Naive thymus-derived CD4-positive, alpha-beta T cell (primary cell): ENCODE results near the gene CAB39. TPM values are rescaled to one million over a fixed set of nuclear protein-coding genes. Genes with fewer than 3 reads are reported as not detected.

Experiments used
- ATAC-seq: fragments of 150-1000 bp; cut with Tn5 transposase; 2 replicates; pipeline ENCODE4 v1.10.0; 2021; ENCODE audit warnings: mild to moderate bottlenecking, moderate library complexity
- CTCF ChIA-PET: fragments of 350-600 bp; sonication (Branson Sonifier 250); formaldehyde crosslinking; loops from one replicate; lab custom pipeline; 2021; ENCODE audit warnings: antibody characterized with exemption; lab: Charles Lee
- POLR2A ChIA-PET: fragments of 350-600 bp; sonication (Branson Sonifier 250); formaldehyde crosslinking; loops from one replicate; lab custom pipeline; 2021; ENCODE audit warnings: antibody characterized with exemption, inconsistent platforms; lab: Charles Lee
- DNase-seq, 9 donors: peaks; one replicate each; pipeline versions ENCODE4 v3.0.0 to v3.0.0-alpha.2; 2020 to 2022; ENCODE audit warnings: mixed read lengths in 1 of 9
- H3K27ac ChIP-seq: one replicate; pipeline ENCODE4 v1.7.0; 2013; ENCODE audit warnings: mild to moderate bottlenecking, low read depth, low read length, moderate library complexity
- H3K27me3 ChIP-seq, 2 donors: one replicate each; pipeline ENCODE4 v1.7.0; 2013; ENCODE audit warnings: low read length in 2 of 2, mild to moderate bottlenecking in 2 of 2, moderate library complexity in 2 of 2; ENCODE audit not compliant: control insufficient read depth in 2 of 2, insufficient read depth in 2 of 2
- H3K36me3 ChIP-seq, 3 experiments: 1 replicate in 2 of 3; 2 replicates in 1 of 3; pipeline ENCODE4 v1.7.0; 2013; ENCODE audit warnings: low read length in 3 of 3, mild to moderate bottlenecking in 3 of 3, moderate library complexity in 1 of 3; ENCODE audit not compliant: insufficient read depth in 3 of 3, control insufficient read depth in 2 of 3
- H3K4me1 ChIP-seq, 2 donors: one replicate each; pipeline ENCODE4 v1.7.0; 2013; ENCODE audit warnings: low read length in 2 of 2, mild to moderate bottlenecking in 2 of 2, moderate library complexity in 1 of 2; ENCODE audit not compliant: control insufficient read depth in 2 of 2, insufficient read depth in 2 of 2
- H3K4me3 ChIP-seq: 2 replicates; pipeline ENCODE4 v1.7.0; 2013; ENCODE audit warnings: mild to moderate bottlenecking, low read length
- H3K9me3 ChIP-seq, 3 experiments: 1 replicate in 2 of 3; 2 replicates in 1 of 3; pipeline ENCODE4 v1.7.0; 2013; ENCODE audit warnings: low read length in 3 of 3; ENCODE audit not compliant: control insufficient read depth in 2 of 3
- H3K27ac Mint-ChIP-seq, 9 donors: one replicate each; pipeline ENCODE4 v1.8.0; 2020 to 2022; ENCODE audit warnings: mixed read lengths in 9 of 9, mild to moderate bottlenecking in 8 of 9, moderate library complexity in 5 of 9, inconsistent platforms in 2 of 9
- H3K27me3 Mint-ChIP-seq, 5 donors: one replicate each; pipeline ENCODE4 v1.8.0; 2021 to 2022; ENCODE audit warnings: mixed read lengths in 5 of 5, mild to moderate bottlenecking in 1 of 5
- H3K36me3 Mint-ChIP-seq, 5 donors: one replicate each; pipeline ENCODE4 v1.8.0; 2020 to 2022; ENCODE audit warnings: mixed read lengths in 5 of 5, mild to moderate bottlenecking in 3 of 5, inconsistent platforms in 1 of 5
- H3K4me1 Mint-ChIP-seq, 7 donors: one replicate each; pipeline ENCODE4 v1.8.0; 2020 to 2022; ENCODE audit warnings: mixed read lengths in 7 of 7, mild to moderate bottlenecking in 3 of 7, inconsistent platforms in 1 of 7
- H3K4me3 Mint-ChIP-seq, 10 donors: one replicate each; pipeline ENCODE4 v1.8.0; 2020 to 2022; ENCODE audit warnings: mild to moderate bottlenecking in 10 of 10, mixed read lengths in 10 of 10, moderate library complexity in 6 of 10, inconsistent platforms in 2 of 10
- H3K9me3 Mint-ChIP-seq, 11 donors: one replicate each; pipeline ENCODE4 v1.8.0; 2020 to 2022; ENCODE audit warnings: mixed read lengths in 11 of 11, mild to moderate bottlenecking in 4 of 11, inconsistent platforms in 1 of 11, moderate library complexity in 1 of 11
- intact Hi-C, 2 donors: fragments of 100-400 bp; cut with micrococcal nuclease; formaldehyde crosslinking; loops; one replicate each; pipeline ENCODE4 v1.15.1; 2023
- polyA plus RNA-seq, 2 donors: library from polyadenylated mRNA; unstranded; fragments of 300-500 nt; fragmentation: Illumina TruSeq; gene quantifications; one replicate each; pipeline ENCODE4 v1.2.3, GENCODE V29; 2021
- total RNA-seq, 6 experiments: library from RNA in 5 of 6; stranded (reverse) in 5 of 6; gene quantifications; 1 replicate in 5 of 6; 2 replicates in 1 of 6; pipeline ENCODE4 v1.2.3 and lab custom pipeline; 2021 to 2026

Gene CAB39
- total and polyA plus RNA-seq, 7 experiments from 2014 or later, result 71.0 to 186 (median 79.4) TPM

- Histone ChIP-seq H3K27me3 (no peaks in the 10 kb centered on the region), H3K36me3 (peaks cover 0 to 13% (median 0%) of the 10 kb centered on the region in 3 experiments), H3K4me3 (no peak overlapping the region), H3K27ac (no peak overlapping the region), H3K9me3 (no peaks in the 10 kb centered on the region), H3K4me1 (peaks cover 24 to 40% of the 10 kb centered on the region in 2 donors)
- ATAC-seq, result no peak
- Mint-ChIP-seq H3K9me3 (no peaks in the 10 kb centered on the region), H3K4me1 (peaks cover 76 to 100% (median 90%) of the 10 kb centered on the region in 7 donors), H3K27me3 (no peaks in the 10 kb centered on the region), H3K27ac (peak overlapping the region in 4 of 9 donors; percentile 5 to 61 (median 36)), H3K4me3 (peak overlapping the region in 7 of 10 donors; percentile 1 to 55 (median 41)), H3K36me3 (peaks cover 3 to 57% (median 36%) of the 10 kb centered on the region in 5 donors)
- POLR2A ChIA-PET, result interaction anchor here (1.3 to 1.9 kb wide), 2 partner anchors 9 to 13 kb away, joined by 3 to 10 read pairs; no protein-coding TSS in a partner anchor
- no peak for DNase-seq
- intact Hi-C loops, result no loop called here
- CTCF ChIA-PET, result interaction anchor here (1.0 kb wide), 1 partner anchor 54 kb away, joined by 3 read pairs; no protein-coding TSS in a partner anchor
Observed at GRCh38 chr2:230772156-230772555, 59.5 kb downstream of the CAB39 start.

DNA sequence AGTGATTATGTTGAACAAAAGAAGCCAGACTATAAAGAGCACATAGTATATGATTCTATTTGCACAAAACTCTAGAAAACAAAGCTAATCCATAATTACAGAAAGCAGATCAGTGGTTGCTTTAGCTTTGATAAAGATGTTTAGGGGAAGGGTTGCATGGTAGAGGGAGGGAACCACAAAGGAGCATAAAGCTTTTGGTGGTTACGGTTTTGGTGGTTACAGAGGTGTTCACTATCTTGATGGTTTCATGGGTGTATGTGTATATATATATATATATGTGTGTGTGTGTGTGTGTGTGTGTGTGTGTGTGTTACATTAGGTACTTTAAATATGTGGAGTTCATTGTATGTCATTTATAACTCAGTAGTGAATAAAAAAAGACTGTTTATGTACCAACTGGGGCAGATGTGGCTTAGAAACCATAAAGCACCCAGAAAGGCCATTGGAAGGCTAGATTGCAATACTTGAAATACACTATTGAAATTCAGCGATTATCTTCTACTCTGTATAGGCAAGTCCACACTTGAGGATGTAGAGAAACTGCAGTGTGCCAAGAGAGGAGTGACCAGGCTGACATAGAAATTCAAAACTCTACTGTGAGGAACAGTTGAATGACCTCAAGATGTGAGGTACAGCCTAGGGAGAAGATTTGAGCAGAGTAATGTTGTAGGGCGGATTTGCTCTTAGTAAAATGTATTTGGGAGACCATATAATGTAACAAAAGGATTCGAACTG lies 60.6 kb downstream of the CAB39 start:
- Histone ChIP-seq H3K27ac (no peak overlapping the region), H3K36me3 (peaks cover 0 to 2% (median 0%) of the 10 kb centered on the region in 3 experiments), H3K4me1 (peaks cover 31 to 46% of the 10 kb centered on the region in 2 donors), H3K9me3 (no peaks in the 10 kb centered on the region), H3K4me3 (no peak overlapping the region), H3K27me3 (no peaks in the 10 kb centered on the region)
- H3K27me3 Mint-ChIP-seq, result no peaks in the 10 kb centered on the region
- H3K27ac Mint-ChIP-seq, result peak overlapping the region in 7 of 9 donors; percentile 2 to 82 (median 40)
- CTCF ChIA-PET, result interaction anchor here (0.6 to 2.2 kb wide), 4 partner anchors 55 to 942 kb away, joined by 3 to 6 read pairs (median 4); no protein-coding TSS in a partner anchor
- DNase-seq (peak in 6 of 9 donors; percentile 17 to 34 (median 26)), ATAC-seq (peak; percentile 77)
- POLR2A ChIA-PET, result interaction anchor here (1.0 to 1.9 kb wide), 2 partner anchors 8 to 59 kb away, joined by 6 to 10 read pairs; no protein-coding TSS in a partner anchor
- peaks cover 0 to 56% (median 30%) of the 10 kb centered on the region in 5 donors for H3K36me3 Mint-ChIP-seq
- peak overlapping the region in 9 of 10 donors; percentile 6 to 70 (median 47) for H3K4me3 Mint-ChIP-seq
- intact Hi-C loops, result loop anchor here in 1 of 2 donors (1.0 kb wide), 1 partner anchor 8 kb away; no protein-coding TSS in a partner anchor
- H3K4me1 Mint-ChIP-seq, result peaks cover 74 to 99% (median 87%) of the 10 kb centered on the region in 7 donors
- H3K9me3 Mint-ChIP-seq, result peaks cover 0 to 3% (median 0%) of the 10 kb centered on the region in 11 donors

DNA sequence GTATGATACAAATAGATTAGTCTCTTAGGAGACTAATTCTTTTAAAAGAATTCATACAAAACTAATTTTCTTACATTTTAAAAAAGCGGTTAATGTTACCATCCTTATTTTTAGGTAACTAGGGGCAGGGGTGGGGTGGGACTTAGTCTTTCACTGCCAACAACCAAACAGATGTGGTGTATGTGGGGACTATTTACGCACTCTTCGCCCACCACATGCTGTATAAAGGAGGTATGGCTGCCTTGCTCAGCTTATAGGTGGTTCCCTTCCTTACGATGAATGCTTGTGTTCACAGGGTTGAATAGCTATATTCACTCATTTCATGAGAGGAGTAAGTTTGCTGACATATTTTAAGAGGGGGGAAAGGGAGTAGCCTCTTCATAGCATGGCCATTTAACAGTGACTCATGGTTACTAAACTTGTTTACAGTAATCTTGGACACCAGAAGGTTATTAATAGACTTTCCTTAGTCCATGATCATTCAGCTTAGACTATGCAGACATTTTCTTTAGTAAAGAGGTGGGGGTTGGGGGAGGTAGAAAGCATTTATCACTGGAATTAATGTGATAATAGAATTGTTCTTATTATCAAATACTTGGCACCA lies 61.8 kb downstream of the CAB39 start:
- no peaks in the 10 kb centered on the region for H3K9me3 ChIP-seq
- peak; percentile 9 for ATAC-seq
- no peaks in the 10 kb centered on the region for H3K36me3 ChIP-seq
- Mint-ChIP-seq H3K4me3 (peak overlapping the region in 1 of 10 donors; percentile 32), H3K27me3 (no peaks in the 10 kb centered on the region), H3K4me1 (peaks cover 73 to 99% (median 88%) of the 10 kb centered on the region in 7 donors), H3K27ac (peak overlapping the region in 2 of 9 donors; percentile 56 to 68), H3K36me3 (peaks cover 1 to 56% (median 28%) of the 10 kb centered on the region in 5 donors), H3K9me3 (peaks cover 0 to 4% (median 0%) of the 10 kb centered on the region in 11 donors)
- peaks cover 41 to 54% of the 10 kb centered on the region in 2 donors for H3K4me1 ChIP-seq
- no peak for DNase-seq
- POLR2A ChIA-PET, result interaction anchor here (0.7 kb wide), 1 partner anchor 36 kb away, joined by 3 read pairs; no protein-coding TSS in a partner anchor
- no peak overlapping the region for H3K27ac ChIP-seq
- no peak overlapping the region for H3K4me3 ChIP-seq
- CTCF ChIA-PET, result interaction anchor here (0.6 to 2.2 kb wide), 2 partner anchors 60 to 172 kb away, joined by 4 to 6 read pairs; no protein-coding TSS in a partner anchor
- H3K27me3 ChIP-seq, result no peaks in the 10 kb centered on the region
- intact Hi-C loops, result no loop called here

DNA sequence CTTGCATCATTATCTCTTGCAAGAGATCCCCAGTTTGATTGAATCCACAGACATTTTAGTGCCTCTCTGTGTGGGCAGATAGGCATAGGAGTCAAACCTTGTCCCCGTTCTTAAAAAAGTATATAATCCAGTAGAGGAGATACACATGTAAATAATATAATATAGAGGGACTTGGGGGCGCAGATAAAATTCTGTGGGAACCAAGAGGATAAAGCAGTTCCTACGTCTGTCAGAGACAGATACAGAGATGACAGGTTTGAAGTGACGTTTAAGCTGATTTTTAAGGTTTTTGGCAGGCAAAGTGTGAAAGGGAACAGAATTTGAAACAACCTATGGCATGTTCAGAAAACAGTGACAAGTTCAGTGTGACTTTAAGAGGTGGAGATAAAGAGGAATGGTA lies 63.1 kb downstream of the CAB39 start:
- Mint-ChIP-seq H3K4me1 (peaks cover 74 to 99% (median 91%) of the 10 kb centered on the region in 7 donors), H3K27me3 (no peaks in the 10 kb centered on the region), H3K27ac (peak overlapping the region in 8 of 9 donors; percentile 0 to 89 (median 24)), H3K36me3 (peaks cover 4 to 65% (median 31%) of the 10 kb centered on the region in 5 donors), H3K4me3 (peak overlapping the region in 3 of 10 donors; percentile 0 to 9 (median 0)), H3K9me3 (peaks cover 0 to 11% (median 0%) of the 10 kb centered on the region in 11 donors)
- no peaks in the 10 kb centered on the region for H3K36me3 ChIP-seq
- peaks cover 53 to 66% of the 10 kb centered on the region in 2 donors for H3K4me1 ChIP-seq
- no peaks in the 10 kb centered on the region for H3K9me3 ChIP-seq
- ATAC-seq (no peak), DNase-seq (no peak)
- H3K4me3 ChIP-seq, result no peak overlapping the region
- ChIA-PET CTCF (no interaction called here), POLR2A (interaction anchor here (0.9 to 1.3 kb wide), 2 partner anchors 23 to 62 kb away, joined by 3 read pairs; no protein-coding TSS in a partner anchor)
- no peaks in the 10 kb centered on the region for H3K27me3 ChIP-seq
- no peak overlapping the region for H3K27ac ChIP-seq
- intact Hi-C loops, result loop anchor here in 1 of 2 donors (5.0 kb wide), 1 partner anchor 53 kb away; no protein-coding TSS in a partner anchor

GRCh38 chr2:230777721-230778120 lies 65.1 kb downstream of the CAB39 start:
- no peak for DNase-seq
- peaks cover 4 to 71% (median 18%) of the 10 kb centered on the region in 5 donors for H3K36me3 Mint-ChIP-seq
- Histone ChIP-seq H3K27me3 (no peaks in the 10 kb centered on the region), H3K4me3 (no peak overlapping the region), H3K4me1 (peaks cover 60 to 61% of the 10 kb centered on the region in 2 donors), H3K9me3 (no peaks in the 10 kb centered on the region), H3K36me3 (no peaks in the 10 kb centered on the region), H3K27ac (no peak overlapping the region)
- no peak for ATAC-seq
- H3K27ac Mint-ChIP-seq, result peak overlapping the region in 7 of 9 donors; percentile 2 to 89 (median 69)
- CTCF ChIA-PET, result interaction anchor here (0.7 kb wide), 1 partner anchor 17 kb away, joined by 4 read pairs; no protein-coding TSS in a partner anchor
- H3K27me3 Mint-ChIP-seq, result no peaks in the 10 kb centered on the region
- H3K9me3 Mint-ChIP-seq, result peaks cover 0 to 17% (median 0%) of the 10 kb centered on the region in 11 donors
- H3K4me1 Mint-ChIP-seq, result peaks cover 66 to 97% (median 87%) of the 10 kb centered on the region in 7 donors
- POLR2A ChIA-PET, result no interaction called here
- intact Hi-C loops, result loop anchor here in 1 of 2 donors (5.0 kb wide), 1 partner anchor 55 kb away; no protein-coding TSS in a partner anchor
- H3K4me3 Mint-ChIP-seq, result peak overlapping the region in 4 of 10 donors; percentile 9 to 52 (median 21)
